Lower leg skin (tissue), 3 donors: ENCODE measurements around the gene DNAJC28.

Experiments
- CTCF ChIP-seq, 3 donors: fragments of 450-650 bp; IDR thresholded peaks; one replicate each; pipeline ENCODE4 v1.5.1; 2016; ENCODE audit warnings: antibody characterized with exemption in 3 of 3, mild to moderate bottlenecking in 3 of 3, moderate library complexity in 2 of 3
- POLR2A ChIP-seq, 2 donors: fragments of 450-650 bp; IDR thresholded peaks; one replicate each; pipeline ENCODE4 v1.6.1; 2016 to 2017; ENCODE audit warnings: antibody characterized with exemption in 2 of 2, mild to moderate bottlenecking in 1 of 2, moderate library complexity in 1 of 2

GRCh38 chr21:33478182-33478581, 13.3 kb downstream of the DNAJC28 start:
- TF ChIP-seq CTCF (IDR thresholded peaks at IDR 0.05) (no peak), POLR2A (IDR thresholded peaks at IDR 0.05) (no peak)
